ENCODE measurements around the gene TBCCD1.

The TBCCD1 gene

DNA sequence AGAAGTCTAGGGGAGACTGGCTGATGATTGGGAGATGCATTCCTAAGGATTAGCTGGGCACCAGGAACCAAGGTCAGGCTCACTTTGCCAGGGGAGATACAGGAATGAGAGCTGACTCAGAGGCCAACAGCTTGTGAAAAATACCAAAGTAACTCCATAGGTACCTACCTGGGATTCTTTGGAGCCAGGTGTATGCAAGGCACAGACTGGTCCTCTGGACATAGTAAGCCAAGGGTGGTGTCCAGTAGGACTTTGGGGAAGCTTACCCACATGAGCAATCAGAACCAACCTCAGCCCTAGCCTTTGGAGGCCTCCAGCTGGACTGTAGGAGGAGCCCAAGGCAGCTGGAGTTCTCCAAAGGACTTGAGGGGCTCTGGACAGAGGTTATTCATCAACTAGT, 70.5 kb downstream of the TBCCD1 start:
- no peak for ATAC-seq (ENCODE audit: insufficient read depth, low read depth)
- H3K79me2 ChIP-seq (ENCODE audit: insufficient read depth, low read length): no peaks in the 10 kb centered on the region
- DNase-seq: no peak
- H3K36me3 ChIP-seq (ENCODE audit: insufficient read depth, low read length): no peaks in the 10 kb centered on the region
- H3K27ac ChIP-seq (ENCODE audit: low read length): no peak overlapping the region
- H3K27me3 ChIP-seq (ENCODE audit: insufficient read depth, low read length, poor library complexity): peaks cover 7% of the 10 kb centered on the region
- TF ChIP-seq, protein P1, sequence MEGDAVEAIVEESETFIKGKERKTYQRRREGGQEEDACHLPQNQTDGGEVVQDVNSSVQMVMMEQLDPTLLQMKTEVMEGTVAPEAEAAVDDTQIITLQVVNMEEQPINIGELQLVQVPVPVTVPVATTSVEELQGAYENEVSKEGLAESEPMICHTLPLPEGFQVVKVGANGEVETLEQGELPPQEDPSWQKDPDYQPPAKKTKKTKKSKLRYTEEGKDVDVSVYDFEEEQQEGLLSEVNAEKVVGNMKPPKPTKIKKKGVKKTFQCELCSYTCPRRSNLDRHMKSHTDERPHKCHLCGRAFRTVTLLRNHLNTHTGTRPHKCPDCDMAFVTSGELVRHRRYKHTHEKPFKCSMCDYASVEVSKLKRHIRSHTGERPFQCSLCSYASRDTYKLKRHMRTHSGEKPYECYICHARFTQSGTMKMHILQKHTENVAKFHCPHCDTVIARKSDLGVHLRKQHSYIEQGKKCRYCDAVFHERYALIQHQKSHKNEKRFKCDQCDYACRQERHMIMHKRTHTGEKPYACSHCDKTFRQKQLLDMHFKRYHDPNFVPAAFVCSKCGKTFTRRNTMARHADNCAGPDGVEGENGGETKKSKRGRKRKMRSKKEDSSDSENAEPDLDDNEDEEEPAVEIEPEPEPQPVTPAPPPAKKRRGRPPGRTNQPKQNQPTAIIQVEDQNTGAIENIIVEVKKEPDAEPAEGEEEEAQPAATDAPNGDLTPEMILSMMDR (IDR thresholded peaks at IDR 0.05; ENCODE audit: borderline replicate concordance, extremely low read depth, low read length, poor library complexity, severe bottlenecking): no peak
- TF ChIP-seq EZH2 (IDR thresholded peaks at IDR 0.05; ENCODE audit: borderline replicate concordance, low read depth, low read length, severe bottlenecking): no peak
- no peak overlapping the region for H2AFZ ChIP-seq (ENCODE audit: low read depth, low read length)
- H3K4me1 ChIP-seq (ENCODE audit: insufficient read depth, low read length): no peaks in the 10 kb centered on the region
- H3K4me3 ChIP-seq (ENCODE audit: low read depth in 1 of 2, low read length in 2 of 2): no peak overlapping the region
- no peaks in the 10 kb centered on the region for H4K20me1 ChIP-seq (ENCODE audit: insufficient read depth, low read length)
- H3K9ac ChIP-seq (ENCODE audit: low read depth, low read length): no peak overlapping the region
- no peaks in the 10 kb centered on the region for H3K9me3 ChIP-seq (ENCODE audit: insufficient read depth, low read length, severe bottlenecking)
- no peak overlapping the region for H3K4me2 ChIP-seq (ENCODE audit: insufficient read depth, low read length)
